Measurements from ENCODE around the gene RAE1.

The RAE1 gene

GRCh38 chr20:57398901-57399535, 48.0 kb downstream of the RAE1 start:
- Histone ChIP-seq H3K4me3 (replicated peaks; ENCODE audit: low read depth, low read length) (peak overlapping the region; percentile 49), H3K27me3 (replicated peaks; ENCODE audit: control insufficient read depth, insufficient read depth, low read length) (no peaks in the 10 kb centered on the region), H3K36me3 (ENCODE audit: control insufficient read depth, insufficient read depth, low read length) (peaks cover 64% of the 10 kb centered on the region)
- DNase-seq (ENCODE audit: extremely low read depth, insufficient read length): no peak
- no peak for TF ChIP-seq CTCF (IDR thresholded peaks at IDR 0.05; ENCODE audit: insufficient read depth, low read length, poor library complexity, severe bottlenecking)

GRCh38 chr20:57399587-57400155, 48.6 kb downstream of the RAE1 start:
- Histone ChIP-seq H3K4me3 (replicated peaks; ENCODE audit: low read depth, low read length) (peak overlapping the region; percentile 49), H3K27me3 (replicated peaks; ENCODE audit: control insufficient read depth, insufficient read depth, low read length) (no peaks in the 10 kb centered on the region), H3K36me3 (ENCODE audit: control insufficient read depth, insufficient read depth, low read length) (peaks cover 63% of the 10 kb centered on the region)
- TF ChIP-seq CTCF (IDR thresholded peaks at IDR 0.05; ENCODE audit: insufficient read depth, low read length, poor library complexity, severe bottlenecking): no peak
- DNase-seq (ENCODE audit: extremely low read depth, insufficient read length): peak; percentile 78

- TF ChIP-seq CTCF (IDR thresholded peaks at IDR 0.05; ENCODE audit: insufficient read depth, low read length, poor library complexity, severe bottlenecking): peak; percentile 66
- peaks cover 64% of the 10 kb centered on the region for H3K36me3 ChIP-seq (ENCODE audit: control insufficient read depth, insufficient read depth, low read length)
Observed at GRCh38 chr20:57400231-57400701, 49.2 kb downstream of the RAE1 start.

GRCh38 chr20:57400821-57401564, 49.9 kb downstream of the RAE1 start:
- H3K4me3 ChIP-seq (replicated peaks; ENCODE audit: low read depth, low read length): peak overlapping the region; percentile 42; the same call in 1 of the 2 replicates
- H3K36me3 ChIP-seq (ENCODE audit: control insufficient read depth, insufficient read depth, low read length): peaks cover 66% of the 10 kb centered on the region
- no peak for TF ChIP-seq CTCF (IDR thresholded peaks at IDR 0.05; ENCODE audit: insufficient read depth, low read length, poor library complexity, severe bottlenecking)
- peak; percentile 82 for DNase-seq (ENCODE audit: extremely low read depth, insufficient read length)
- no peaks in the 10 kb centered on the region for H3K27me3 ChIP-seq (replicated peaks; ENCODE audit: control insufficient read depth, insufficient read depth, low read length)

More at GRCh38 chr20:57400231-57400701, 49.2 kb downstream of the RAE1 start:
- peak; percentile 54 for DNase-seq (ENCODE audit: extremely low read depth, insufficient read length)
- Histone ChIP-seq H3K27me3 (replicated peaks; ENCODE audit: control insufficient read depth, insufficient read depth, low read length) (no peaks in the 10 kb centered on the region), H3K4me3 (replicated peaks; ENCODE audit: low read depth, low read length) (peak overlapping the region; percentile 42)

- no peak for TF ChIP-seq CTCF (IDR thresholded peaks at IDR 0.05; ENCODE audit: insufficient read depth, low read length, poor library complexity, severe bottlenecking)
- Histone ChIP-seq H3K4me3 (replicated peaks; ENCODE audit: low read depth, low read length) (no peak overlapping the region), H3K36me3 (ENCODE audit: control insufficient read depth, insufficient read depth, low read length) (peaks cover 66% of the 10 kb centered on the region), H3K27me3 (replicated peaks; ENCODE audit: control insufficient read depth, insufficient read depth, low read length) (no peaks in the 10 kb centered on the region)
- DNase-seq (ENCODE audit: extremely low read depth, insufficient read length): no peak
Observed at GRCh38 chr20:57401565-57401918, 50.5 kb downstream of the RAE1 start.
